ENCODE results near the gene TF.

TF gene

DNA sequence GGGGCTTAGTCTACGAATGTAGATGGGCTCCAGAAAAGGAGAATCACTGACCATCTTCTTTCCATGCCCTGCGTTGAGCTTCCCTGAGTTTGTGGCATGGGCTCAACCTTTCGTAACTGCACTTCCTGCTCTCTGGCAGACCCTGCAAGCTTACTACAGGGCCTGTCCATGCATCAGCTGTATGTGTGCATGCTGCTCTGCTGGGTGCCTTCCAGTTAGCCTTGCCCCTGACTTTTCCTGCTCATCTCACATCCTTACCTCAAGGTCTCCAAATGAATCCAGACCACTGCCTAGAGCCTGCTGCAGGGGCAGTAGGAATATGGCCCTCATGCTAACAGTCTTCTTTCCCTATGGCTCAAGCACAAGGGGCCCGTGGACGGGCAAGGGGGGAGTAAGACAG, 2.0 kb upstream of the TF start:
- Histone ChIP-seq H3K36me3 (ENCODE audit: control insufficient read depth in 5 of 5, insufficient read depth in 5 of 5, low read length in 5 of 5) (no peaks in the 10 kb centered on the region), H3K27ac (ENCODE audit: low read depth, low read length) (no peak overlapping the region), H3K9me3 (ENCODE audit: control insufficient read depth in 5 of 5, low read length in 5 of 5) (peaks cover 0 to 2% (median 0%) of the 10 kb centered on the region in 5 donors), H3K27me3 (ENCODE audit: control insufficient read depth in 5 of 5, insufficient read depth in 4 of 5, low read length in 5 of 5) (peaks cover 0 to 23% (median 0%) of the 10 kb centered on the region in 5 donors), H3K4me3 (ENCODE audit: low read depth in 1 of 5, low read length in 5 of 5) (no peak overlapping the region), H3K9ac (ENCODE audit: low read length in 5 of 5) (no peak overlapping the region), H3K4me1 (ENCODE audit: control insufficient read depth in 5 of 5, insufficient read depth in 5 of 5, low read length in 5 of 5) (peaks cover 4 to 34% (median 29%) of the 10 kb centered on the region in 5 donors)

- Histone ChIP-seq H3K4me3 (ENCODE audit: low read depth in 1 of 5, low read length in 5 of 5) (no peak overlapping the region), H3K9ac (ENCODE audit: low read length in 5 of 5) (no peak overlapping the region)
Observed at GRCh38 chr3:133745108-133745507, 1.1 kb upstream of the TF start.

GRCh38 chr3:133746712-133747066, 496 bp downstream of the TF start:
- Histone ChIP-seq H3K9ac (ENCODE audit: low read length in 5 of 5) (peak overlapping the region in 1 of 5 donors; percentile 29), H3K36me3 (ENCODE audit: control insufficient read depth in 5 of 5, insufficient read depth in 5 of 5, low read length in 5 of 5) (no peaks in the 10 kb centered on the region), H3K4me1 (ENCODE audit: control insufficient read depth in 5 of 5, insufficient read depth in 5 of 5, low read length in 5 of 5) (peaks cover 6 to 43% (median 35%) of the 10 kb centered on the region in 5 donors), H3K27ac (ENCODE audit: low read depth, low read length) (peak overlapping the region; percentile 52), H3K27me3 (ENCODE audit: control insufficient read depth in 5 of 5, insufficient read depth in 4 of 5, low read length in 5 of 5) (peaks cover 0 to 23% (median 0%) of the 10 kb centered on the region in 5 donors), H3K4me3 (ENCODE audit: low read depth in 1 of 5, low read length in 5 of 5) (peak overlapping the region; percentile 52 to 69 (median 60)), H3K9me3 (ENCODE audit: control insufficient read depth in 5 of 5, low read length in 5 of 5) (no peaks in the 10 kb centered on the region)

More at GRCh38 chr3:133745108-133745507, 1.1 kb upstream of the TF start:
- Histone ChIP-seq H3K36me3 (ENCODE audit: control insufficient read depth in 5 of 5, insufficient read depth in 5 of 5, low read length in 5 of 5) (no peaks in the 10 kb centered on the region), H3K27ac (ENCODE audit: low read depth, low read length) (no peak overlapping the region), H3K9me3 (ENCODE audit: control insufficient read depth in 5 of 5, low read length in 5 of 5) (no peaks in the 10 kb centered on the region), H3K4me1 (ENCODE audit: control insufficient read depth in 5 of 5, insufficient read depth in 5 of 5, low read length in 5 of 5) (peaks cover 4 to 38% (median 31%) of the 10 kb centered on the region in 5 donors), H3K27me3 (ENCODE audit: control insufficient read depth in 5 of 5, insufficient read depth in 4 of 5, low read length in 5 of 5) (peaks cover 0 to 23% (median 0%) of the 10 kb centered on the region in 5 donors)

DNA sequence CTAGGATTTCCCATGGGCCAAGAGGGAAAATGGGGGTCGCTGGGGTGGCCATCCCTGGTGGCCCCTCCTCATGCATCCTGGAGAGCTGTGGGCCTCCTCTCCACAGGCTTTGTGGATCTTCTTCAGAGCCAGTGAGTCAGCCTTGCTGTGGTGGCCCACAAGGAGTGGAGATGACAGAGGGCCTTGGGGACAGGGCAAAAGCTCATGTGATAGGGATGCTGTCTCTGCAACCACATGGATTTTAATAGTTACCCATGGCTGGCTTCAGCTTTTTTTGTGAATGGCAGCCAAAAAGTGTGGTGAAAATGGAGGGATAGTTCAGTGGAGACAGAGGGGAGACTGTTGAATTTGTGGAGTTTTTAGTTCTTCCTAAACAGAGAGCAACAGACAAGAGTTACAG, 1.2 kb downstream of the TF start:
- Histone ChIP-seq H3K36me3 (ENCODE audit: control insufficient read depth in 5 of 5, insufficient read depth in 5 of 5, low read length in 5 of 5) (no peaks in the 10 kb centered on the region), H3K4me1 (ENCODE audit: control insufficient read depth in 5 of 5, insufficient read depth in 5 of 5, low read length in 5 of 5) (peaks cover 6 to 39% (median 35%) of the 10 kb centered on the region in 5 donors), H3K27ac (ENCODE audit: low read depth, low read length) (peak overlapping the region; percentile 52), H3K9ac (ENCODE audit: low read length in 5 of 5) (no peak overlapping the region), H3K9me3 (ENCODE audit: control insufficient read depth in 5 of 5, low read length in 5 of 5) (no peaks in the 10 kb centered on the region), H3K4me3 (ENCODE audit: low read depth in 1 of 5, low read length in 5 of 5) (no peak overlapping the region), H3K27me3 (ENCODE audit: control insufficient read depth in 5 of 5, insufficient read depth in 4 of 5, low read length in 5 of 5) (peaks cover 0 to 23% (median 0%) of the 10 kb centered on the region in 5 donors)

GRCh38 chr3:133747907-133748639, 1.9 kb downstream of the TF start:
- H3K4me3 ChIP-seq (ENCODE audit: low read depth in 1 of 5, low read length in 5 of 5), result no peak overlapping the region
- peaks cover 0 to 23% (median 0%) of the 10 kb centered on the region in 5 donors for H3K27me3 ChIP-seq (ENCODE audit: control insufficient read depth in 5 of 5, insufficient read depth in 4 of 5, low read length in 5 of 5)
- H3K9me3 ChIP-seq (ENCODE audit: control insufficient read depth in 5 of 5, low read length in 5 of 5), result no peaks in the 10 kb centered on the region
- no peaks in the 10 kb centered on the region for H3K36me3 ChIP-seq (ENCODE audit: control insufficient read depth in 5 of 5, insufficient read depth in 5 of 5, low read length in 5 of 5)
- no peak overlapping the region for H3K9ac ChIP-seq (ENCODE audit: low read length in 5 of 5)
- peak overlapping the region; percentile 52 for H3K27ac ChIP-seq (ENCODE audit: low read depth, low read length)
- H3K4me1 ChIP-seq (ENCODE audit: control insufficient read depth in 5 of 5, insufficient read depth in 5 of 5, low read length in 5 of 5), result peaks cover 6 to 39% (median 31%) of the 10 kb centered on the region in 5 donors

GRCh38 chr3:133749427-133750258, 3.5 kb downstream of the TF start:
- H3K27me3 ChIP-seq (ENCODE audit: control insufficient read depth in 5 of 5, insufficient read depth in 4 of 5, low read length in 5 of 5), result peaks cover 0 to 23% (median 0%) of the 10 kb centered on the region in 5 donors
- H3K4me1 ChIP-seq (ENCODE audit: control insufficient read depth in 5 of 5, insufficient read depth in 5 of 5, low read length in 5 of 5), result peaks cover 6 to 39% (median 31%) of the 10 kb centered on the region in 5 donors
- H3K9ac ChIP-seq (ENCODE audit: low read length in 5 of 5), result no peak overlapping the region
- H3K4me3 ChIP-seq (ENCODE audit: low read depth in 1 of 5, low read length in 5 of 5), result no peak overlapping the region
- no peaks in the 10 kb centered on the region for H3K9me3 ChIP-seq (ENCODE audit: control insufficient read depth in 5 of 5, low read length in 5 of 5)
- H3K36me3 ChIP-seq (ENCODE audit: control insufficient read depth in 5 of 5, insufficient read depth in 5 of 5, low read length in 5 of 5), result peaks cover 0 to 11% (median 3%) of the 10 kb centered on the region in 5 donors
- H3K27ac ChIP-seq (ENCODE audit: low read depth, low read length), result no peak overlapping the region

GRCh38 chr3:133750259-133750656, 4.1 kb downstream of the TF start:
- Histone ChIP-seq H3K27ac (ENCODE audit: low read depth, low read length) (no peak overlapping the region), H3K36me3 (ENCODE audit: control insufficient read depth in 5 of 5, insufficient read depth in 5 of 5, low read length in 5 of 5) (peaks cover 0 to 15% (median 4%) of the 10 kb centered on the region in 5 donors), H3K9me3 (ENCODE audit: control insufficient read depth in 5 of 5, low read length in 5 of 5) (no peaks in the 10 kb centered on the region), H3K4me3 (ENCODE audit: low read depth in 1 of 5, low read length in 5 of 5) (no peak overlapping the region), H3K9ac (ENCODE audit: low read length in 5 of 5) (no peak overlapping the region), H3K27me3 (ENCODE audit: control insufficient read depth in 5 of 5, insufficient read depth in 4 of 5, low read length in 5 of 5) (peaks cover 0 to 23% (median 0%) of the 10 kb centered on the region in 5 donors), H3K4me1 (ENCODE audit: control insufficient read depth in 5 of 5, insufficient read depth in 5 of 5, low read length in 5 of 5) (peaks cover 6 to 39% (median 31%) of the 10 kb centered on the region in 5 donors)

DNA sequence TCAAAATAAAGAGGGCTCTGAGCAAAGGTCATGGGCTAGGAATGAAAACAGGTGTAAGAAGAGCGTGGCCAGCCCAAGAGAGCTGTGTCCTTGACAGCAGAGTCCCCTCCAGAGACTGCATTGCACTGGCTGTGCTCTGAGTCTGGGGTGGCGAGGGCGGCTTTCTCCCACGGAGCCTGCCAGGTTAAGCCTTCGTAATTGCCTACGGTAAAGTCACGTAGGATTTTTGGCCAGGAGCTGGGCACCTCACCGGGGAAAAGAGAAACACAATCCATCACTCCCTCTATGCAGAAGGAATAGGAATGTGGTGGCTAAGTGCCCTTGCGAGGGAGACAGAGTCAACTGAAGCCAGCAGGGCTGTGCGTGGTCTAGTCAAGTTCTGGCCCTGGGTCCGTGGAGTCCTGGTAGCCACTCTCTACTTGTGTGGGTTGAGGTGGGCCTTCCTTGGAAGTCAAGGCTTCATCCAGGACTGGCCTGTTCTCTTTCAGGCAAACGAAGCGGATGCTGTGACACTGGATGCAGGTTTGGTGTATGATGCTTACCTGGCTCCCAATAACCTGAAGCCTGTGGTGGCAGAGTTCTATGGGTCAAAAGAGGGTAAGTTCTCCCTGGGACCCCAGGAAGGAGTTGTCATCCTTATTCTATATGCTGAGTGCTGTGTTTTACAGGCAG, 7.0 kb downstream of the TF start:
- Histone ChIP-seq H3K9me3 (ENCODE audit: control insufficient read depth in 5 of 5, low read length in 5 of 5) (no peaks in the 10 kb centered on the region), H3K9ac (ENCODE audit: low read length in 5 of 5) (no peak overlapping the region), H3K4me1 (ENCODE audit: control insufficient read depth in 5 of 5, insufficient read depth in 5 of 5, low read length in 5 of 5) (peaks cover 2 to 10% (median 6%) of the 10 kb centered on the region in 5 donors)

DNA sequence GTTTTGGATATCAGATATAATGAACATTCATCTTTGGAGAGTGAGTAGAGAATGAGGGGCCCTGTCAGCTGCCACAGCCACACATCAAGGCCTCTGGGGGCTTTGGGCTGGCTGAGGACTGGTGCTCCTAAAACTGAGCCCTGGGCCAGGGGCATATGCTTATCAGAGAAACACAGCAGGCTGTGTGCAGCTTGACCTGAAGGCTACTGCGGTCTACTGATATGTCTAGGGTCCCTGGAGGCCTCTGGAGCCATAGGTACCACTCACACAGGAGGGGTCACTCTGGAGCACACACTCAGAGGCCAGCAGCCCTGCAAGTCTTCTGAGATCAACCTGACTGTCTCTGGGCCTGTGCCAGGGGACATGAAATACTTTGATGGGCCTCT, 7.6 kb downstream of the TF start:
- H3K4me3 ChIP-seq (ENCODE audit: low read depth in 1 of 5, low read length in 5 of 5), result no peak overlapping the region
- no peaks in the 10 kb centered on the region for H3K9me3 ChIP-seq (ENCODE audit: control insufficient read depth in 5 of 5, low read length in 5 of 5)
- H3K9ac ChIP-seq (ENCODE audit: low read length in 5 of 5), result no peak overlapping the region
- peaks cover 2 to 9% (median 6%) of the 10 kb centered on the region in 5 donors for H3K4me1 ChIP-seq (ENCODE audit: control insufficient read depth in 5 of 5, insufficient read depth in 5 of 5, low read length in 5 of 5)
- H3K27me3 ChIP-seq (ENCODE audit: control insufficient read depth in 5 of 5, insufficient read depth in 4 of 5, low read length in 5 of 5), result no peaks in the 10 kb centered on the region
- peaks cover 0 to 49% (median 20%) of the 10 kb centered on the region in 5 donors for H3K36me3 ChIP-seq (ENCODE audit: control insufficient read depth in 5 of 5, insufficient read depth in 5 of 5, low read length in 5 of 5)
- H3K27ac ChIP-seq (ENCODE audit: low read depth, low read length), result no peak overlapping the region

More for the DNA sequence above, 7.0 kb downstream of the TF start:
- H3K27me3 ChIP-seq (ENCODE audit: control insufficient read depth in 5 of 5, insufficient read depth in 4 of 5, low read length in 5 of 5), result no peaks in the 10 kb centered on the region
- H3K4me3 ChIP-seq (ENCODE audit: low read depth in 1 of 5, low read length in 5 of 5), result no peak overlapping the region
- H3K36me3 ChIP-seq (ENCODE audit: control insufficient read depth in 5 of 5, insufficient read depth in 5 of 5, low read length in 5 of 5), result peaks cover 0 to 44% (median 20%) of the 10 kb centered on the region in 5 donors
- no peak overlapping the region for H3K27ac ChIP-seq (ENCODE audit: low read depth, low read length)

Data from subcutaneous abdominal adipose tissue (tissue), 5 donors.